ENCODE measurements around the gene PTP4A2. TPM values are rescaled to one million over a fixed set of nuclear protein-coding genes. Genes with fewer than 3 reads are reported as not detected.
A peak's percentile ranks its signal among the peaks of the same experiment; 100 is the strongest.

PTP4A2 gene
- total and polyA plus RNA-seq, 2 donors (not counting 1 experiment from before 2014, with no cell fraction given), result 78.2 to 193 TPM

- no peaks in the 10 kb centered on the region for H4K20me1 ChIP-seq (ENCODE audit: control insufficient read depth, insufficient read depth, low read length, poor library complexity, severe bottlenecking)
- no peak overlapping the region for H3K9ac ChIP-seq (ENCODE audit: low read length)
- no peaks in the 10 kb centered on the region for H3K9me3 Mint-ChIP-seq (ENCODE audit: insufficient read depth)
- no peaks in the 10 kb centered on the region for H3K27me3 Mint-ChIP-seq
- peaks cover 2 to 4% of the 10 kb centered on the region in 2 donors for H3K4me1 ChIP-seq (ENCODE audit: control insufficient read depth in 2 of 2, insufficient read depth in 2 of 2, low read length in 2 of 2)
- no peaks in the 10 kb centered on the region for H3K36me3 ChIP-seq (replicated peaks in 1 of 2; ENCODE audit: control extremely low read depth in 1 of 2, control insufficient read depth in 1 of 2, extremely low read depth in 1 of 2, insufficient read depth in 2 of 2, low read length in 1 of 2)
- no peak overlapping the region for H3K4me2 ChIP-seq (replicated peaks; ENCODE audit: low read depth, low read length, poor library complexity, severe bottlenecking)
- no peaks in the 10 kb centered on the region for H3K9me3 ChIP-seq (ENCODE audit: control extremely low read depth in 1 of 3, control insufficient read depth in 2 of 3, insufficient read depth in 1 of 3, low read length in 2 of 3)
- H3K27me3 ChIP-seq (replicated peaks in 1 of 4; ENCODE audit: control extremely low read depth in 1 of 4, control insufficient read depth in 3 of 4, insufficient read depth in 4 of 4, low read length in 3 of 4), result no peaks in the 10 kb centered on the region
- DNase-seq, result peak; percentile 40
- ATAC-seq (ENCODE audit: low read depth), result peak; percentile 41
- no peak overlapping the region for H3K4me3 ChIP-seq (ENCODE audit: control extremely low read depth in 1 of 5, extremely low read depth in 1 of 5, insufficient read depth in 1 of 5, low read depth in 2 of 5, low read length in 4 of 5)
- no peak overlapping the region for H3K4me3 Mint-ChIP-seq
- H3K79me2 ChIP-seq (ENCODE audit: control insufficient read depth, insufficient read depth, low read length), result no peaks in the 10 kb centered on the region
- 93% methylated on average over 4 of the region's 5 CpGs for WGBS (ENCODE audit: insufficient coverage)
- peaks cover 5% of the 10 kb centered on the region for H3K4me1 Mint-ChIP-seq
- H3K27ac ChIP-seq (ENCODE audit: low read length in 2 of 2), result no peak overlapping the region
- no peak for TF ChIP-seq EZH2 (IDR thresholded peaks at IDR 0.05; ENCODE audit: borderline replicate concordance, insufficient read depth, low read depth, low read length, poor library complexity, severe bottlenecking)
- peak; percentile 26 for TF ChIP-seq CTCF (IDR thresholded peaks at IDR 0.05)
- POLR2A ChIA-PET, result no interaction called here
- CTCF ChIA-PET, result interaction anchor here (0.7 to 3.2 kb wide), 7 partner anchors 72 to 202 kb away, joined by 3 to 26 read pairs (median 3); no protein-coding TSS in a partner anchor
- H2AFZ ChIP-seq (ENCODE audit: insufficient read depth, low read depth, low read length, poor library complexity, severe bottlenecking), result no peak overlapping the region
- H3K27ac Mint-ChIP-seq, result no peak overlapping the region
- intact Hi-C loops (cut with micrococcal nuclease), result loop anchor here (1.0 kb wide), 1 partner anchor 103 kb away; no protein-coding TSS in a partner anchor
Measured at GRCh38 chr1:31861346-31861745, 76.8 kb downstream of the PTP4A2 start.

- DNase-seq, result no peak
- Histone ChIP-seq H3K27ac (ENCODE audit: low read length in 2 of 2) (no peak overlapping the region), H3K4me2 (replicated peaks; ENCODE audit: low read depth, low read length, poor library complexity, severe bottlenecking) (no peak overlapping the region), H3K4me3 (ENCODE audit: control extremely low read depth in 1 of 5, extremely low read depth in 1 of 5, insufficient read depth in 1 of 5, low read depth in 2 of 5, low read length in 4 of 5) (no peak overlapping the region), H3K9ac (ENCODE audit: low read length) (no peak overlapping the region), H4K20me1 (ENCODE audit: control insufficient read depth, insufficient read depth, low read length, poor library complexity, severe bottlenecking) (no peaks in the 10 kb centered on the region), H2AFZ (ENCODE audit: insufficient read depth, low read depth, low read length, poor library complexity, severe bottlenecking) (no peak overlapping the region), H3K27me3 (replicated peaks in 1 of 4; ENCODE audit: control extremely low read depth in 1 of 4, control insufficient read depth in 3 of 4, insufficient read depth in 4 of 4, low read length in 3 of 4) (no peaks in the 10 kb centered on the region), H3K9me3 (ENCODE audit: control extremely low read depth in 1 of 3, control insufficient read depth in 2 of 3, insufficient read depth in 1 of 3, low read length in 2 of 3) (no peaks in the 10 kb centered on the region), H3K4me1 (ENCODE audit: control insufficient read depth in 2 of 2, insufficient read depth in 2 of 2, low read length in 2 of 2) (no peaks in the 10 kb centered on the region), H3K79me2 (ENCODE audit: control insufficient read depth, insufficient read depth, low read length) (no peaks in the 10 kb centered on the region), H3K36me3 (replicated peaks in 1 of 2; ENCODE audit: control extremely low read depth in 1 of 2, control insufficient read depth in 1 of 2, extremely low read depth in 1 of 2, insufficient read depth in 2 of 2, low read length in 1 of 2) (no peaks in the 10 kb centered on the region)
- intact Hi-C loops (cut with micrococcal nuclease), result no loop called here
- no peak overlapping the region for H3K4me3 Mint-ChIP-seq
- TF ChIP-seq EZH2 (IDR thresholded peaks at IDR 0.05; ENCODE audit: borderline replicate concordance, insufficient read depth, low read depth, low read length, poor library complexity, severe bottlenecking) (no peak), CTCF (IDR thresholded peaks at IDR 0.05) (no peak)
- H3K9me3 Mint-ChIP-seq (ENCODE audit: insufficient read depth), result no peaks in the 10 kb centered on the region
- no peak overlapping the region for H3K27ac Mint-ChIP-seq
- peaks cover 3% of the 10 kb centered on the region for H3K4me1 Mint-ChIP-seq
- no peaks in the 10 kb centered on the region for H3K27me3 Mint-ChIP-seq
- ChIA-PET POLR2A (no interaction called here), CTCF (interaction anchor here (1.2 to 3.2 kb wide), 4 partner anchors 95 to 143 kb away, joined by 3 to 26 read pairs (median 4); no protein-coding TSS in a partner anchor)
- no peak for ATAC-seq (ENCODE audit: low read depth)
- 100% methylated on average over 5 of the region's 7 CpGs for WGBS (ENCODE audit: insufficient coverage)
Measured at GRCh38 chr1:31860581-31860980, 77.6 kb downstream of the PTP4A2 start.
